Heart right ventricle (tissue), 16 donors: ENCODE data around the gene ZBTB46. TPM values are rescaled to one million over a fixed set of nuclear protein-coding genes. Genes with fewer than 3 reads are reported as not detected.
A peak's percentile ranks its signal among the peaks of the same experiment; 100 is the strongest.

ENCODE experiments used
- ATAC-seq, 8 donors: fragments of 200-7000 bp; cut with Tn5 transposase; one replicate each; pipeline ENCODE4 v1.9.1; 2020; ENCODE audit warnings: mild to moderate bottlenecking in 8 of 8, moderate library complexity in 8 of 8, moderate number of reproducible peaks in 1 of 8
- DNase-seq, 2 donors: peaks; one replicate each; pipeline ENCODE4 v3.0.0-alpha.2; 2020
- H3K27ac ChIP-seq, 10 donors: fragments of 200-600 bp; sonication (generic) in 2 of 10; one replicate each; pipeline versions ENCODE4 v1.5.0 to v1.8.0; 2020 to 2022; ENCODE audit warnings: mild to moderate bottlenecking in 3 of 10
- H3K27me3 ChIP-seq, 7 donors: fragments of 200-600 bp; one replicate each; pipeline ENCODE4 v1.8.0; 2021 to 2022; ENCODE audit warnings: mild to moderate bottlenecking in 2 of 7
- H3K36me3 ChIP-seq, 9 donors: fragments of 200-600 bp; sonication (generic) in 1 of 9; one replicate each; pipeline versions ENCODE4 v1.5.0 to v1.8.0; 2020 to 2022; ENCODE audit warnings: mild to moderate bottlenecking in 2 of 9
- H3K4me1 ChIP-seq, 9 donors: fragments of 200-600 bp; sonication (generic) in 1 of 9; one replicate each; pipeline versions ENCODE4 v1.5.0 to v1.8.0; 2020 to 2022; ENCODE audit warnings: mild to moderate bottlenecking in 4 of 9
- H3K4me3 ChIP-seq, 10 donors: fragments of 200-600 bp; sonication (generic) in 2 of 10; one replicate each; pipeline versions ENCODE4 v1.5.0 to v1.8.0; 2020 to 2022; ENCODE audit warnings: mild to moderate bottlenecking in 7 of 10, moderate library complexity in 2 of 10
- H3K9me3 ChIP-seq, 11 donors: fragments of 200-600 bp in 10 of 11; sonication (generic) in 2 of 11; one replicate each; pipeline versions ENCODE4 v1.5.0 to v1.8.0; 2013 to 2022; ENCODE audit warnings: mild to moderate bottlenecking in 2 of 11, control low read depth in 1 of 11, moderate library complexity in 1 of 11
- CTCF ChIP-seq, 9 donors: fragments of 200-600 bp; sonication (generic) in 2 of 9; IDR thresholded peaks; one replicate each; pipeline versions ENCODE4 v1.5.0 to v1.8.0; 2021 to 2022; ENCODE audit warnings: antibody characterized with exemption in 9 of 9, mild to moderate bottlenecking in 5 of 9, moderate library complexity in 1 of 9
- WGBS, 2 donors: extraction: QIAGEN DNeasy Blood & Tissue Kit; methylation state at CpG; one replicate each; pipeline ENCODE4 v1.1.7; 2013; ENCODE audit warnings: inconsistent platforms in 1 of 2; 5-methylcytosine and 5-hydroxymethylcytosine counted together
- intact Hi-C, 10 donors: fragments of 100-400 bp; cut with DNase I; formaldehyde crosslinking; loops; one replicate each; pipeline versions ENCODE4 v1.11.1 to v1.14.2; 2022
- polyA plus RNA-seq, 2 donors: library from polyadenylated mRNA; stranded (reverse); fragments of 200-250 nt; gene quantifications; one replicate each; pipeline ENCODE4 v1.2.3, GENCODE V29; 2013
- total RNA-seq, 10 donors: library from RNA; stranded (reverse); fragmentation: NEBNext Ultra II Directional in 3 of 10; extraction: Animal tissue kit (Norgen Biotek cat#: 25700) in 3 of 10; gene quantifications; one replicate each; pipeline versions ENCODE4 v1.2.1 to v1.2.4, GENCODE V29; 2021 to 2023
- donor health status: Arrhythmogenic right ventricular cardiomyopathy.
- donor health status: ischemic (EF 13 %, LVEDD 7.1; RV severe dilation, severe dysfunction).
- donor health status: healthy with polysubstance abuse.
- donor health status: DM: no; HTN: yes; CAD: no.
- donor health status: DM: no; HTN: no; CAD: no.
- donor health status: ischemic (EF 25% LVEDD 6.9; RV normal size, moderate dysfunction).
- donor health status: ischemic (EF 25% LVEDD 5.7; RV mildly dilated, moderate dysfunction).
- donor health status: healthy.
- donor health status: DM: yes; HTN: yes; CAD: no.
- donor health status: Ischemic cardiomyopathy.
- donor health status: ischemic (EF 35%, LVEDD 5.7; RV mildly dilated, moderate dysfunction).
- donor health status: nonischemic (EF 11% LVEDD 7.7; RV severe dilation, severe dysfunction).
- donor health status: DM: yes; HTN: yes; CAD: no.
- donor health status: PGD.
- donor health status: ischemic (EF 29% LVEDD 5.4; RV normal size, mild dysfunction).
- donor health status: nonischemic (EF 23%, LVEDD 6.1; RV moderate dilation, normal function).

Gene ZBTB46
- total and polyA plus RNA-seq, 12 donors: 5.6 to 25.4 (median 14.4) TPM

GRCh38 chr20:63734946-63735858 is 95.9 kb downstream of the ZBTB46 start:
- Histone ChIP-seq H3K4me1 (peaks cover 15 to 28% (median 21%) of the 10 kb centered on the region in 9 donors), H3K9me3 (no peaks in the 10 kb centered on the region), H3K27ac (peak overlapping the region in 1 of 10 donors; percentile 89), H3K36me3 (peaks cover 0 to 44% (median 15%) of the 10 kb centered on the region in 9 donors), H3K27me3 (peaks cover 0 to 19% (median 0%) of the 10 kb centered on the region in 7 donors), H3K4me3 (no peak overlapping the region)
- DNase-seq: no peak
- intact Hi-C loops: loop anchor here in 1 of 10 donors (10.0 kb wide), 1 partner anchor 80 kb away; the partner anchor contains the start of genes RTEL1 and STMN3
- no peak for TF ChIP-seq CTCF (IDR thresholded peaks at IDR 0.05)
- WGBS, 2 donors: 94% methylated on average over 48 of the region's 48 CpGs
- ATAC-seq: no peak

- ATAC-seq: no peak
- intact Hi-C loops: loop anchor here in 1 of 10 donors (10.0 kb wide), 1 partner anchor 80 kb away; the partner anchor contains the start of genes RTEL1 and STMN3
Observed at GRCh38 chr20:63734111-63734945, 96.7 kb downstream of the ZBTB46 start.

GRCh38 chr20:63733579-63734081 is 97.4 kb downstream of the ZBTB46 start:
- TF ChIP-seq CTCF (IDR thresholded peaks at IDR 0.05): no peak
- H3K36me3 ChIP-seq: peaks cover 0 to 50% (median 15%) of the 10 kb centered on the region in 9 donors
- H3K9me3 ChIP-seq: no peaks in the 10 kb centered on the region

More at GRCh38 chr20:63734111-63734945, 96.7 kb downstream of the ZBTB46 start:
- no peak overlapping the region for H3K4me3 ChIP-seq
- 93 to 94% methylated on average over 25 of the region's 25 CpGs for WGBS, 2 donors
- H3K36me3 ChIP-seq: peaks cover 0 to 49% (median 15%) of the 10 kb centered on the region in 9 donors
- H3K4me1 ChIP-seq: peaks cover 15 to 30% (median 20%) of the 10 kb centered on the region in 9 donors
- DNase-seq: no peak
- H3K27ac ChIP-seq: no peak overlapping the region
- H3K27me3 ChIP-seq: peaks cover 0 to 19% (median 0%) of the 10 kb centered on the region in 7 donors
- TF ChIP-seq CTCF (IDR thresholded peaks at IDR 0.05): no peak
- no peaks in the 10 kb centered on the region for H3K9me3 ChIP-seq

More at GRCh38 chr20:63733579-63734081, 97.4 kb downstream of the ZBTB46 start:
- no peak for ATAC-seq
- peaks cover 11 to 25% (median 16%) of the 10 kb centered on the region in 9 donors for H3K4me1 ChIP-seq
- H3K4me3 ChIP-seq: no peak overlapping the region
- no peak for DNase-seq
- intact Hi-C loops: loop anchor here in 1 of 10 donors (10.0 kb wide), 1 partner anchor 79 kb away; the partner anchor contains the start of genes RTEL1 and STMN3
- no peak overlapping the region for H3K27ac ChIP-seq
- peaks cover 0 to 19% (median 0%) of the 10 kb centered on the region in 7 donors for H3K27me3 ChIP-seq
- 93 to 94% methylated on average over 18 of the region's 18 CpGs for WGBS, 2 donors
